T-helper 9 cell (primary cell): ENCODE data around the gene ZFYVE1.
"Not testable (repeated sequence)": the region's sequence is repeated elsewhere in the genome, so short reads cannot be mapped to it uniquely, and the experiment has no call there.

Experiments
- DNase-seq: peaks from one replicate; pipeline ENCODE4 v3.0.0-alpha.2; 2020
- total RNA-seq, 2 donors: gene quantifications; one replicate each; lab custom pipeline; 2026; lab: John Stamatoyannopoulos, UW

The ZFYVE1 gene, protein sequence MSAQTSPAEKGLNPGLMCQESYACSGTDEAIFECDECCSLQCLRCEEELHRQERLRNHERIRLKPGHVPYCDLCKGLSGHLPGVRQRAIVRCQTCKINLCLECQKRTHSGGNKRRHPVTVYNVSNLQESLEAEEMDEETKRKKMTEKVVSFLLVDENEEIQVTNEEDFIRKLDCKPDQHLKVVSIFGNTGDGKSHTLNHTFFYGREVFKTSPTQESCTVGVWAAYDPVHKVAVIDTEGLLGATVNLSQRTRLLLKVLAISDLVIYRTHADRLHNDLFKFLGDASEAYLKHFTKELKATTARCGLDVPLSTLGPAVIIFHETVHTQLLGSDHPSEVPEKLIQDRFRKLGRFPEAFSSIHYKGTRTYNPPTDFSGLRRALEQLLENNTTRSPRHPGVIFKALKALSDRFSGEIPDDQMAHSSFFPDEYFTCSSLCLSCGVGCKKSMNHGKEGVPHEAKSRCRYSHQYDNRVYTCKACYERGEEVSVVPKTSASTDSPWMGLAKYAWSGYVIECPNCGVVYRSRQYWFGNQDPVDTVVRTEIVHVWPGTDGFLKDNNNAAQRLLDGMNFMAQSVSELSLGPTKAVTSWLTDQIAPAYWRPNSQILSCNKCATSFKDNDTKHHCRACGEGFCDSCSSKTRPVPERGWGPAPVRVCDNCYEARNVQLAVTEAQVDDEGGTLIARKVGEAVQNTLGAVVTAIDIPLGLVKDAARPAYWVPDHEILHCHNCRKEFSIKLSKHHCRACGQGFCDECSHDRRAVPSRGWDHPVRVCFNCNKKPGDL
- total RNA-seq, result 19.5 to 35.3 reads per million in 2 donors

DNA sequence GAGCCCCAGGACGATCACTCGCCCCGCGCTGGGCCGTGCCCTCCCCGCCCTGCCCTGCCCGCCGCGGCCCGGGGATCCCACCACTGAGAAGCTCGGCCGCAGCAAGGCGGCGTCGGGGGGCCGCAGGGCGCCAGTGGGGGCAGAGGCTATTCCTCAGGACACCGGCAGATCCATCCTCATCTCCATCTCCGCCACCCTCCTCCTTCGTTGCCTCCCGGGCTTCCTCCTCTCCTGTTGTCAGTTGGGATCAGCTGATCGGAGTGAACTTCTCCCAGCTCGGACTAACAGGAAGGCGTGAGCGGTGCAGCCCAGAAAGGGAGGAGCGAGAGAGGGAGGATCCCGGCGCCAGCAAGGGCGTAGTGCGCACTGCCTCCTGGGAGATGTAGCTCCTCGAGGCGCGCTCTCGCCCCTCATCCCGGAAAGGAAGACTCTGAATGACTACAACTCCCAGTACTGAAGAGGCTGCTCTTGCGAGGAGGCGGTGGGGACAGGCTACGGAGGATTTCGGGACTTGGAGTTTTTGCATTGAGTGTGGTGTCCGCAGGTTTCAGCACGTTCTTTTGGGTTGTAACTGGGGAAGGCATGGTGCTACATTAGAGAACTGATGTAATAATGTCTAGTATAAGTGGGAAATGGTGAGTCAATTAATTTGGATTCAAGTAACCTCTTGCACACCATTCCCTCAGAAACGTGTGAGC is at the start of gene ZFYVE1:
ZFYVE1 (minus strand) TSS at position 262 of the 698 bp plus-strand sequence. CDS start 2,598 bp downstream, outside the sequence.
- DNase-seq, result peak; percentile 81

DNA sequence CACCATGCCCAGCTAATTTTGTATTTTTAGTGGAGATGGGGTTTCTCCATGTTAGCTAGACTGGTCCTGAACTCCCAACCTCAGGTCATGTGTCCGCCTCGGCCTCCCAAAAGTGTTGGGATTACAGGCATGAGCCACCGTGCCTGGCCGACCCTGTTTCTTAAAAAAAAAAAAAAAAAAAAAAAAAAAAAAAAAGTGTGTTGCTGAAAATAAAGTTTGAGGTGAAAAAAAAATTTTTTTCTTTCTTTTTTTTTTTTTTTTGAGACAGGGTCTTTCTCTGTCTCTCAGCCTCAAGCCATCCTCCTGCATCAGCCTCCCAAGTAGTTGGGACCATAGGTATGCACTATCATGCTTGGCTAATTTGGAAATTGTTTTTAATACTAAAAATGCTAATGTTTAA is 42.7 kb upstream of the ZFYVE1 start:
- DNase-seq, result no peak

DNA sequence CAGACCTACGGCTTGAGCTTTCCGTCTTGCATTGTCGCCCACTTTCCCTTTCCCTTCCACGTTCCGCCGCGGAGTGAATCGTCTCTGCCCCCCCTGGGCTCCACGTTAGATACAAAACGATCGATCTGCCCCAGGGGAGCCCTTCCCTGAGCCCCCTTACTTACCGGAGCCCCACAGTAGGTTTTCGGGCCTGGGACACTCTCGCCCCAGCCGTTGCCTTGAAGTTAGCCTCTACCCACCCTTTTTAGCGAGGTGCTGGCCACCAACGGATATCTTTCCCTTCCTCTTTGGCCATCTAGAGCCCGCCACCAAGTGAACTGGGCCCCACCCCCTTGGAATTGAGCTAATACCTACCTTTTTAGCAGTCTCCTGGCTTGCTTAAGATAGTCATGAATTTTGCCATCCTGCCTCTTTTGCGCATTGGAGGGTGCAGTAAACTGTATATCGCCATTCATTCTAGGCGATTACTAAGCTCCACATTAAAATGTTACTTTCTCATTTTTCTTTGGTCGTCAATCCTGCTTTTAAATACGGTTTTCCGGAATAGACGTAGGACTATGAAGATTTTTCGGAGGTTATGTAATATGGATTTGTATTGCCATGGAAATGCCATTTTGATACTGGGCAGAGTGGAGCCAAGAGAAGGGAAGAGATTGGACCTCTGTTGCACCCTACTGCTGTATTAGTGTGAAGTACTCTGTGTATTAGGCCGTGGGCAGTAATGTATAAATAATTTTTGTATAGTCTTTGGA is 32.2 kb upstream of the ZFYVE1 start:
- no peak for DNase-seq

DNA sequence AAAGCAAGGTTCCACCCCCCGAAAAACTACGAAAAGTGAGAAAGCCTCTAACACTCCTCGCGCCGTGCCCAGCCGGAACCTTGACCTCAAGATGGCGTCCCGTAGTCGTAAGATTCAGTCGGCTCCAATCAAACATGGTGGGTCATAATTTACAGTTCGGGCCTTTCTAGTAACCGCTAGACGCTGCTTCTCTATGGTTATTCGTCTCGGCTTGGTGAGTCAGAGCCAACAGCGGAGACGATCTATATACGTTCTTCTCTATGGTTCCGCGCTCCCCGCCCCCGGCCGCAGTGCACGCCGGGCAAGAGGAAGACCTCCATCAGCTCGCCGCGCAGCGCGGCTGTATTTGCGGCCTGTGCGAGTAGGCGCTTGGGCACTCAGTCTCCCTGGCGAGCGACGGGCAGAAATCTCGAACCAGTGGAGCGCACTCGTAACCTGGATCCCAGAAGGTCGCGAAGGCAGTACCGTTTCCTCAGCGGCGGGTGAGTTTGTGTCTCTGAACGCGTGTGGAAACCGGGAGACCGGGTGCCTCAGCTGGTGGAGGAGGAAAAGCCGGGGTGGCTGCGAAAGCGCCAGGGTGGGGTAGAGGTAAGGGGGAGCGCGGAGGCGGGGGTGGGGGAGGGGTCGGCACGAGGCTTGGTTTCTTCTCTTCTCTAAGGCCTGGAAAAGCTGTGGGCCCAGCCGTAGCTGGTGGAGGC is 31.5 kb upstream of the ZFYVE1 start, which contains the start of gene RBM25:
RBM25 (plus strand) TSS at position 311 of the 698 bp plus-strand sequence. CDS start 13,108 bp downstream, outside the sequence.
- DNase-seq, result peak; percentile 88

DNA sequence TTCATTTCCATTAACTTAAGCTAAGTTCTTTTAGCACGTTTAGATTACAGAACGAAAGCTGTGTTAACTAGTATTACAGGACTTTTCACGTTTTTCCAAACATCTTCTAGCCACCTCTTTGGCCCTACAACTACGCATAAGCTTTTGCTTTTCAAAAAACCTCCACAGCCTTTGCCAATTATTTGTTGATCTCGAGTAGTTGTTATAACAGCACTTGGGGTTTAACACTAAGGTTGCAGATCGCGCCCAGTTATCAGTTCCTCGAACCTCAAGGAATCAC is 31.0 kb upstream of the ZFYVE1 start:
- DNase-seq, result no peak

DNA sequence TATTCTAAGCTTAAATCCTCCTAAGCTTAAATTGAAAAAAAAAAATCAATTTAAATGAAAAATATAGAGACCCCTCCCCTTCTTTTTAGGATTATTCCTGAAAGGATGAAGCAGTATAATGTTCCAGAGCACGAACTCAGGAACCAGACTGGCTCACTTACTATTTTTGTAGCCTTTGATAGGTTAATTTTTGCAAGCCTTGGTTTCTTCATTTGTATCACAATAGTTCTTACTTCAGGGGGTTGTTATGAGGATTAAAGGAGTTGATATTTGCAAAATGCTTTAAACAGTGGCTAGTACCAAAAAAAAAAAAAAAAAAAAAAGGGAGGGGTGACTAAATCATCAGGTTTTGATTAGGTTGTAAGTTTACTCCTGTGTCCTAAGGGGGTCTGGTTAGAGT is 28.3 kb upstream of the ZFYVE1 start:
- no peak for DNase-seq

DNA sequence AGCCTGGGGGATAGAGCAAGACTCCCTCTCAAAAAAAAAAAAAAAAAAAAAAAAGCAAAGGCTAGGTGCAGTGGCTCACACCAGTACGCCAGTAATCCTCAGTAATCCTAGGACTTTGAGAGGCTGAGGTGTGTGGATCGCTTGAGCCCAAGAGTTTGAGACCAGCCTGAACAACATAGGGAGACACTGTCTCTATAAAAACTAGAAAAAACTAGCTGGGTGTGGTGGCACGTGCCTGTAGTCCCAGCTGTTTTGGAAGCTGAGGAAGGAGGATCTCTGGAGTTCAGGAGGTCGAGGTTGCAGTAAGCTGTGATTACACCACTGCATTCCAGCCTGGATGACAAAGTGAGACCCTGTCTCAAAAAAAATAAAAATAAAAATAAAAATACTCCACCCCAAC is 22.5 kb upstream of the ZFYVE1 start:
- no peak for DNase-seq

DNA sequence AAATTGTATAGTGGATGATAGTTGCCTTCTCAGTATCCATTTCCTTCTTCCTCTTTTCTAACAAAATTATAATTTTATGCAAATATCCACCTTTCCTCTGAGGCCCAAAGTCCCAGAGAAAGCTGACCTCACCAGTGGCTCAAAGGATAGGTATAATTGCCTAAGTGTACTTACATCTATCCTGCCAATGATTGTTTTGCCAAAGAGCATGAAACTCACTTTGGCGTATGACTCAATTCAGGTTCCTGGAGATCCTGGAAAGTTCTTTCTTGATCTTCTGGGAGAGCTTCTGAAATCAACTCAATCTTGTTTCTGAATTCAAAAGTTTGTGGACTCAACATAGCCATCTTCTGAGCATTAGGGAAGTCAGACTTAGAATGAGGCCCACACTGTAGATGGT is 20.9 kb upstream of the ZFYVE1 start:
- DNase-seq, result no peak

DNA sequence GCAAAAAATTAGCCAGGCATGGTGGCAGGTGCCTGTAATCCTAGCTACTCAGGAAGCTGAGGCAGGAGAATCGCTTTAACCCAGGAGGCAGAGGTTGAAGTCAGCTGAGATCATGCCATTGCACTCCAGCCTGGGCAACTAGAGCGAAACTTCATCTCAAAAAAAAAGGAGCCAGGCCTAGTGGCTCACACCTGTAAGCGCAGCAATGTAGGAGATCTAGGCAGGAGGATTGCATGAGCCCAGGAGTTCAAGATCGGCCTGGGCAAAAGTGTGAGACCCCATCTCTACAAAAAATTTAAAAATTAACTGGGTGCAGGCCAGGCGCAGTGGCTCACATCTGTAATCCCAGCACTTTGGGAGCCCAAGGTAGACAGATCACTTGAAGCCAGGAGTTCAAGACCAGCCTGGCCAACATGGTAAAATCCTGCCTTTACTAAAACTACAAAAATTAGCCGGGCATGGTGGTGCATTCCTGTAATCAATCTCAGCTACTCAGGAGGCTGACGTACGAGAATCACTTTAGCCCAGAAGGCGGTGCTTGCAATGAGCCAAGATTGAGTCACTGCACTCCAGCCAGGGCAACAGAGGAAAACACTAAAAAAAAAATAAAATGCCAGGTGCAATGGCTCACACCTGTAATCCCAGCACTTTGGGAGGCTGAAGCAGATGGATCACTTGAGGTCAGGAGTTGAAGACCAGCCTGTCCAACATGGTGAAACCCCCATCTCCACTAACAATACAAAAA is 10.0 kb upstream of the ZFYVE1 start:
- DNase-seq, result not testable (repeated sequence)

DNA sequence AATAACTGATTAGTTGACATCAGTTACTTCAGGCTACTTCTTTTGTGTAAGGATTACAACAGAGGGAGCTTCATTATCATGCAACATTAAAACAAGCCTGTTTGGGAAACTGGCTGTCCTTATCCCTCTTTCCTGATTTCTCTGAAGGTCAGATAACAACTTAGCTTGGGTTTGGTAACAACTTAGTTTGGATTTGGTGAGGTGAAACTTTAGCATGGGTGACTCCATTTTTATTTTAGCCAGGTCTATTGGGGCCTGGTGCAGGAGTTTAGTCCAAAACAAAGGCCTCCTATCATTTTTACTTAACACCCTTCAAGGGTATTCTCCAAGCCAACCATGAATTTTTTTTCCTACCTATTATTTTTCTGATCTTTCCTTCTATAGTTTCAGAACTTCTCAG is 1.1 kb upstream of the ZFYVE1 start:
- no peak for DNase-seq

DNA sequence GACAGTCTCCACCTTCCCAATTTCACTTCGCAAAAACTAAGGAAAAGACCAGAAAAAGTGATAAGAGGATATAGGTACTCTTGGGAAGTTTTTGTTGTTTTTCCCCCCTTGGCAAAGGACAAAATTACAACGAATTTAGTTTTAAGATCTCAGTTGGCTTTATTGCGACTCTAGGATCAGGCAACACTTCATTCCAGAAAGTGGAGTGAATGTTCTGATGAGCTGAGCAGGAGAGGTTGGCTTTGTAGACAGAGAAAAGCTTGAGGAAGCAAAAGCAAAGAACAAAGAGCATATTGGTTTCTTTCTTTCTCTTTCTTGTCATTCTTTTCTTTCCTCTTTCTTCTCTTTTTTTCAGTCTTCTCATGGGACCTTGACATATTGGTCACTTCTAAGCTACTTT is 640 bp upstream of the ZFYVE1 start:
- no peak for DNase-seq

DNA sequence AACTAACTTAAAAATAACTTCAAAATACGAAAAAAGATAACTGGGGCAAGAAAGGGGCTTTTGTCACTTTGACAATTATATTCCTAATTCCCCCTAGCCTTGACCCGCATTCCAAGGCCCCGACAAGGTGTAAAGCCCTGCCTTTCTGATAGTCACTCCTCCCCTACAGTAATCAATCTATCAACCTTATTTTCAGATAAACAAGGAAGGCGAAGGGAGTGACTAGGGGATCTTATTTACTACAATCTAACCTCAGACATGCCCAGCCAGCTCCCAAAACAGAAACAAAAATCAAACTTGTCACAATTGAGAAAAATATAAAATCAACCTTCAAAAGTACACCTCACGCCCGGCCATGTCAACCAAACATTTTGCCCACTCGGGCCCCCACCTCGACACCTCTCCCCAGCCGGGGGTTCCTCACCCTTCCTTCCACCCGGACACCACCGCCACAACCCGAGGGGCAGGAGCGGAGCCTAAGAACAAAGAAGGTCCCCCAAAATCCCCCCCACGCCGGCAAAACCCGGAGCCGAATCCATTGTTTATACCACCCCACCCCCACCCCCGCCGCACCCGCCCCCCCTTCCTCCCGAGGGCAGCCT is 562 bp downstream of the ZFYVE1 start:
- no peak for DNase-seq

DNA sequence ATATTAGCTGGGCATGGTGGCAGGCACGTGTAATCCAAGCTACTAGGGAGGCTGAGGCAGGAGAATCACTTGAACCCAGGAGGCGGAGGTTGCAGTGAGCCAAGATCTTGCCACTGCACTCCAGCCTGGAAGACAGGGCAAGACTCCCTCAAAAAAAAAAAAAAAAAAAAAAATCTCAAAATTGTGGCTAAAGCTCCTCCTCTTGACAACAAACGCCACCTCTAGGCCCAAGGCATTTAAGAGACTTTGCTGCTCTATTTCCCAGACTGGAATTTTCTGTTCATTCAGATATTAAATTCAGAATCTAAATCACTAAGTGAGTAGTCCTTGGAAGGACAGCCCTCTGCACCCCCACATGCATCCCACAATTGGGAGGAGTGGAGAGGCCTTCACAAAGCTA is 1.4 kb downstream of the ZFYVE1 start:
- DNase-seq, result no peak

DNA sequence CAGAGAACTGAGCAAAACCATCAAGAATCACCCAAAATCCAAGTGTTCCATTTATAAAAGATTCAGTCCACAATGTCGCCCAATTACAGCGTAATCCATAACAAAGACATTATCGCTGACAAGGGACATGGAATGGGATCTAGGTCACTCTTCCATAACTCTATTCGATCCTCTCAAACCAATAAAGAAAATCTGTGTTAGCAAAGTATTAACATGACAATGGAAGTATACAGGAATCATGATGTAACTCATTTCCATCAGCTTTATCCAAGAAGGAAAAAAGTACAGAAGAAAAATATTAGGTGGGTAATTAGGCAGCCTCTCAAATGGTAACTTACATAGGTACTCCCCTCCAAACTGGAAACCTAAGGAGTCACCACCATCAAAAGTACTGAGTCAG is 4.9 kb downstream of the ZFYVE1 start:
- DNase-seq, result no peak

DNA sequence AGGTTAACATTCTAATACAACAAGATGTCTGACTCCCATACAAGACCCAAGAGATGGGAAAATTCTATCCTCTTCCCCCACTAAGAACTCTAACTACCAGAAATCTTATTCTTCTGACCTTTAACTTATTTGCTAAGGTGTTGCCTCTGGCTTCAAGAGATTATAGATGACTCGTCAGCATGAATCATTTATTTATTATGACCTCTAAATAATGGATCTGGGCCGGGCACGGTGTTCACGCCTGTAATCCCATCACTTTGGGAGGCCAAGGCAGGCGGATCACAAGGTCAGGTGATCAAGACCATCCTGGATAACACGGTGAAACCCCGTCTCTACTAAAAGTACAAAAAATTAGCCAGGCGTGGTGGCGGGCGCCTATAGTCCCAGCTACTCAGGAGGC is 10.9 kb downstream of the ZFYVE1 start:
- DNase-seq, result not testable (repeated sequence)

DNA sequence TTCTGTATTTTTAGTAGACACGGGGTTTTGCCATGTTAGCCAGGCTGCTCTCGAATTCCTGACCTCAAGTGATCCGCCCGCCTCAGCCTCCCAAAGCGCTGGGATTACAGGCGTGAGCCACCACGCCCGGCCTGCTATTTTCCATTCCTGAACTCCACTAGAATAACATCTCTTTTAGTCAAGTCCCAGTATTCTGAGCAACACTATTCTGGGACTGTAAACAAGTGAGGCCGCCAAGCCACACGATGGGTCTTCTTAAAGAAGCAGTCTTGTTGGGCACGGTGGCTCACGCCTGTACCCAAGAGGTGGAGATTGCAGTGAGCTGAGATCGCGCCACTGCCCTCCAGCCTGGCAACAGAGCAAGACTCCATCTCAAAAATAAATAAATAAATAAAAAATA is 11.4 kb downstream of the ZFYVE1 start:
- DNase-seq, result not testable (repeated sequence)

DNA sequence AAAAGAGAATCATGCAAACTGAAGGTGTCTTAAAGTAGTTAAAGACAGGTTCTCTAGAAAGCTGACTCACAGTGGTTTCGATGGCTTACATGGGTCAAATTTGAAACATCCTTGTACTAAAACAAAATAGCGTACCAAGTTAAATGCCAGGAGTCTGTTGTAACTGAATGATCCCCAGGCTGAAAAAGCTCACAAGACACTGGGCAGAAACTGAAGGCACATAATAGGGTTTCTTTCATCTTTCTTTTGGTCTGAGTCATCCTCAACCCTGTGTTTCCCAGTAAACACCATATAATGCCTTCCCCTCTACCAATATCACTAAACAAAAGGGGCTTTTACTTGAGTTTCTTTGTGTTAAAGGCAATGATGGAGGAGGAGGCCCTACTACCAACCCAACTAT is 12.8 kb downstream of the ZFYVE1 start:
- DNase-seq, result no peak

DNA sequence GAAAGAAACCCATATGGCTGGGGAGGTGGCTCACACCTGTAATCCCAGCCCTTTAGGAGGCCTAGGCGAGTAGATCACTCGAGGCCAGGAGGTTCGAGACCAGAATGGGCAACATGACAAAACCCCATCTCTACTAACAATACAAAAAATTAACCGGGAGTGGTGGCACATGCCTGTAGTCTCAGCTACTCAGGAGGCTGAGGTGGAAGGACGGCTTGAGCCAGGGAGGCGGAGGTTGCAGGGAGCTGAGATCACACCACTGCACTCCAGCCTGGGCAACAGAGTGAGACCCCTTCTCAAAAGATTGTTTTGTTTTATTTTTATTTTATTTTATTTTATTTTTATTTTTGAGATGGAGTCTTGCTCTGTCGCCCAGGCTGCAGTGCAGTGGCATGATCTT is 15.7 kb downstream of the ZFYVE1 start:
- DNase-seq, result not testable (repeated sequence)

DNA sequence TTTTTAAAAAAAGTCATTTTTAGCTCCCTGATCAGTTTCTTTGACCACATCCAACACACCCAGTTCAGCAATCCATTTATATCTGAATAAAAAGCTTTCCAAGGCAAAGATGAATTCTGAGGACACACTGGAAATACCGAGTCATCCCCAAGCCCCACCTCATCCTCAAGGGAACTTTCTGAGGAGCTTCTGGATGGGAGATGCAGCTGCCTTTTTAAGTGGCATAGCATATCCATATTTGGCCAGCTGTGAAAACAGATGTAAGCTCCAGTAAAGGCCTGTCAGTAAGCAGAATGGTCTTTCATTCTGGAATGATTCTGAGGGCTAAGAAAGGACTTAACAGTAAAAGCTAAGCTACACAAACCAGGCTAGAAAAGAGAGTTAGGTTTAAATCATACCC is 18.4 kb downstream of the ZFYVE1 start:
- DNase-seq, result no peak

DNA sequence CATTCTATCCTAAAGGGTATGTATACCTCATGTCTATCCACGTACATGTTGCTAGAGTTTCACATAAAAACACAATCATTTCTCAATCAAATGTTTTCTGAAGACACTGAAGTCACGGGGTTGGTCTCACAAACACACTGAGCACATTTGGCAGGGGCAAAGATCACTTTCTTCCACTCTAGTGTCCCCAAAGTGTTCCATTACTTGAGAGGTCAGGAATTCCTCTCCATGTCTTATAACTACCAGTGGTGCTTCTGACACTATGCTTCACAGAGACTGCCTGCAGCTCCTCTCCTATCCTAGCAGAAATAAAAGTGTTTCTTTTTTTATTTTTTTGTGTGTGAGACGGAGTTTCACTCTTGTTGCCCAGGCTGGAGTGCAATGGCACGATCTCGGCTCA is 19.1 kb downstream of the ZFYVE1 start:
- DNase-seq, result no peak

DNA sequence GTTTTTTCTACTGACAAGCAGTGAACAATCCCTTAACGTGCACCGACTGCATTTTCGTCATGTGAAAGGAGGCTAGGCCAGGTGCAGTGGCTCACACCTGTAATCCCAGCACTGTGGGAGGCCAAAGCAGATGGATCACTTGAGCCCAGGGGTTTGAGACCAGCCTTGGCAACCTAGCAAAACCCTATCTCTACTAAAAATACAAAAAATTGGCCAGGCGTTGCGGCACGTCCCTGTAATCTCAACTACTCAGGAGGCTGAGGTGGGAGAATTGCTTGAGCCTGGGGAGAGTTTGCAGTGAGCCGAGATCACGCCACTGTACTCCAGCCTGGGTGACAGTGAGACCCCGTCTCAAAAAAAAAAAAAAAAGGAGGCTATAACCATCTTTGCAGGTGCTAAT is 22.3 kb downstream of the ZFYVE1 start:
- not testable (repeated sequence) for DNase-seq
